Fibroblast of peridontal ligament (primary cell): ENCODE measurements around the gene PHTF1.
A peak's percentile ranks its signal among the peaks of the same experiment; 100 is the strongest.

Experiments used
- DNase-seq: peaks from one replicate; pipeline ENCODE4 v3.0.0-alpha.2; 2010; ENCODE audit errors: extremely low read depth

The PHTF1 gene

GRCh38 chr1:113665071-113665470 is 94.2 kb downstream of the PHTF1 start:
- no peak for DNase-seq

- no peak for DNase-seq
These were observed 95.9 kb downstream of the PHTF1 start for GRCh38 chr1:113663165-113663951.

GRCh38 chr1:113662101-113662500 is 97.2 kb downstream of the PHTF1 start:
- DNase-seq, result no peak

GRCh38 chr1:113660088-113660487 is 99.2 kb downstream of the PHTF1 start:
- no peak for DNase-seq

GRCh38 chr1:113659556-113659955 is 99.7 kb downstream of the PHTF1 start:
- no peak for DNase-seq

GRCh38 chr1:113659035-113659434 is 100.3 kb downstream of the PHTF1 start:
- DNase-seq, result no peak

GRCh38 chr1:113657556-113658063 is 101.7 kb downstream of the PHTF1 start:
- no peak for DNase-seq

- DNase-seq, result no peak
These were observed 102.2 kb downstream of the PHTF1 start for GRCh38 chr1:113657126-113657525.

GRCh38 chr1:113654883-113655282 is 104.4 kb downstream of the PHTF1 start:
- DNase-seq, result no peak

- DNase-seq, result no peak
These were observed 105.5 kb downstream of the PHTF1 start for GRCh38 chr1:113653741-113654140.

GRCh38 chr1:113652771-113653170 is 106.5 kb downstream of the PHTF1 start:
- DNase-seq, result no peak

GRCh38 chr1:113648478-113648877 is 110.8 kb downstream of the PHTF1 start:
- no peak for DNase-seq

- peak; percentile 64 for DNase-seq
These were observed 112.1 kb downstream of the PHTF1 start for GRCh38 chr1:113647164-113647563.
